ENCODE measurements around the gene DNAJA3.

DNA sequence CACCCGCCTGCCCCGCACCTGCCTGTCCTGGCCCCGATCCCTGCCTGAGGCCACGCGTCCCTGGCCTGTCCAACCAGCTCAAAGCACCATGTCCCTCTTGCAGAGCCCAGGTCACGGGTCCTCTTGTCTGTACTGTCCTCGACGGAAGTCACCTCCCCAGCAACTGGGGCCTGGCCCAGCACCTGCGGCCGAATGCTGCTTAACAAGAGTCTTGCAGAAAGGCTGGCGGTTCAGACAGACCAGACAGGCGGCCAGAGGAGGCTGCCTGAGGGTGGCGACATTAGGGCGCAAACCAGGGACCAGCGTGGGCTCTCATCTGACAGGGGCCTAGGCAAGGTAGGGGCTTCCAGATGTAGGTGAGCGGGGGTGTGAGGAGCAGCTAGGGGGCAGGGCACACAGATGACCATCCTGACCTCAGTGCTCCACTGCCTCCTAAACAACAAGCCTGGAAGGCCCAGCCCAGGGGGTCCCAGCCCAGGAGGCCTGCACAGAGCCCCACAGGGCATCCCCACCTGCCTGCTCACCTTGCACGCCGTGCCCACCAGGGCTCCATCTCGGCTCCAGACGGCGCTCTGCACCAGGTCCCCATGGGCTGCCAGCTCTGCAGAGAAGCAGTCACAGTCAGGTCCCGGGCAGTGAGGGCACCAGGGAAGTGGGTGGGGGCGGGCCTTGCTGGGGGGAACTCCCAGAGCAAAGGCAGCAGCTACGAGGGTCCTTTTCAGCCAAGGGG lies 20.5 kb upstream of the DNAJA3 start:
- TF ChIP-seq ELF4 (IDR thresholded peaks at IDR 0.05) (no peak), ARNT (IDR thresholded peaks at IDR 0.05) (no peak), FOXM1 (IDR thresholded peaks at IDR 0.05; ENCODE audit: borderline replicate concordance) (no peak), HDGF (IDR thresholded peaks at IDR 0.05; ENCODE audit: borderline replicate concordance) (no peak), BHLHE40 (IDR thresholded peaks at IDR 0.05; ENCODE audit: borderline replicate concordance) (no peak), L3MBTL2 (conservative IDR thresholded peaks at IDR 0.05) (no peak), FOXA1 (IDR thresholded peaks at IDR 0.05) (no peak), ZNF384 (IDR thresholded peaks at IDR 0.05) (no peak), FOXK2 (IDR thresholded peaks at IDR 0.05) (no peak), NFRKB (IDR thresholded peaks at IDR 0.05) (no peak), TARDBP (IDR thresholded peaks at IDR 0.05) (no peak), SP1 (IDR thresholded peaks at IDR 0.05) (no peak)
